ENCODE results near the gene WHAMM. TPM values are rescaled to one million over a fixed set of nuclear protein-coding genes. Genes with fewer than 3 reads are reported as not detected.

WHAMM gene
- total RNA-seq, 2 experiments from 2014 or later = 86.4 to 87.7 TPM

DNA sequence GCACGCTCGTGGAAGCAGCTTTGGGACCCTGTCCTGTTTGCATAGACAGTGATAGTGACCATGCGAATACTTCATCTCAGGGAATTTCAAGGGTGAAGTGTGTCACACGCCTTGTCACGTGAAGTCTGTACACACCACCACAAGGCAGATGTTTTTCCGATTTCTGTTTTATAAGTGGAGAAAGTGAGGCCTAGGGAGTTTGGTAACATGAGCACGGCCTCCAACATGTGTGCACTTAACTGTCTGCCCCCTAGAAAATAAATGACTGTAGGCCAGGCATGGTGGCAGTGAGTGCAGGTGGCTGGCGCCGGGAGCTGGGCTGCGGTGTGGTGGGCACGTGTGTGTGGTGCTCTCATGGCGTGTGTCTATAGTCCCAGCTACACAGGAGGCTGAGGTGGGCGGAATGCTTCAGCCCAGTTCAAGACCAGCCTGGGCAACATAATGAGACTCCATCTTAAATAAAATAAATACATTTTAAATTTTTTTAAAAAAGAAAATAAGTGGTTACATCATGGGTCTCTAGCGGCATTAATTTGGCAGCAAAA, 42.0 kb downstream of the WHAMM start:
- Mint-ChIP-seq H3K27me3 (no peaks in the 10 kb centered on the region), H3K27ac (no peak overlapping the region), H3K9me3 (no peaks in the 10 kb centered on the region), H3K36me3 (ENCODE audit: low read depth) (no peaks in the 10 kb centered on the region), H3K4me3 (no peak overlapping the region), H3K4me1 (ENCODE audit: low read depth) (peaks cover 17% of the 10 kb centered on the region)
- ATAC-seq (ENCODE audit: poor library complexity) (no peak), DNase-seq (no peak)
- no peaks in the 10 kb centered on the region for H3K36me3 ChIP-seq (ENCODE audit: insufficient read depth, low read length)
- intact Hi-C loops (cut with DNase I, micrococcal nuclease) = no loop called here
- no peaks in the 10 kb centered on the region for H3K27me3 ChIP-seq (ENCODE audit: control insufficient read depth in 1 of 2, insufficient read depth in 2 of 2, low read length in 2 of 2)
- POLR2A ChIA-PET = no interaction called here
- no peak overlapping the region for H3K4me3 ChIP-seq (ENCODE audit: low read length)
- CTCF ChIA-PET = no interaction called here
- H3K4me1 ChIP-seq (ENCODE audit: insufficient read depth, low read length) = no peaks in the 10 kb centered on the region
- H3K9me3 ChIP-seq (ENCODE audit: control insufficient read depth in 1 of 2, insufficient read depth in 1 of 2, low read length in 2 of 2) = no peaks in the 10 kb centered on the region
- no peak overlapping the region for H3K27ac ChIP-seq (ENCODE audit: low read depth in 1 of 2, low read length in 2 of 2)
- TF ChIP-seq, protein P1, sequence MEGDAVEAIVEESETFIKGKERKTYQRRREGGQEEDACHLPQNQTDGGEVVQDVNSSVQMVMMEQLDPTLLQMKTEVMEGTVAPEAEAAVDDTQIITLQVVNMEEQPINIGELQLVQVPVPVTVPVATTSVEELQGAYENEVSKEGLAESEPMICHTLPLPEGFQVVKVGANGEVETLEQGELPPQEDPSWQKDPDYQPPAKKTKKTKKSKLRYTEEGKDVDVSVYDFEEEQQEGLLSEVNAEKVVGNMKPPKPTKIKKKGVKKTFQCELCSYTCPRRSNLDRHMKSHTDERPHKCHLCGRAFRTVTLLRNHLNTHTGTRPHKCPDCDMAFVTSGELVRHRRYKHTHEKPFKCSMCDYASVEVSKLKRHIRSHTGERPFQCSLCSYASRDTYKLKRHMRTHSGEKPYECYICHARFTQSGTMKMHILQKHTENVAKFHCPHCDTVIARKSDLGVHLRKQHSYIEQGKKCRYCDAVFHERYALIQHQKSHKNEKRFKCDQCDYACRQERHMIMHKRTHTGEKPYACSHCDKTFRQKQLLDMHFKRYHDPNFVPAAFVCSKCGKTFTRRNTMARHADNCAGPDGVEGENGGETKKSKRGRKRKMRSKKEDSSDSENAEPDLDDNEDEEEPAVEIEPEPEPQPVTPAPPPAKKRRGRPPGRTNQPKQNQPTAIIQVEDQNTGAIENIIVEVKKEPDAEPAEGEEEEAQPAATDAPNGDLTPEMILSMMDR (IDR thresholded peaks at IDR 0.05) = no peak

DNA sequence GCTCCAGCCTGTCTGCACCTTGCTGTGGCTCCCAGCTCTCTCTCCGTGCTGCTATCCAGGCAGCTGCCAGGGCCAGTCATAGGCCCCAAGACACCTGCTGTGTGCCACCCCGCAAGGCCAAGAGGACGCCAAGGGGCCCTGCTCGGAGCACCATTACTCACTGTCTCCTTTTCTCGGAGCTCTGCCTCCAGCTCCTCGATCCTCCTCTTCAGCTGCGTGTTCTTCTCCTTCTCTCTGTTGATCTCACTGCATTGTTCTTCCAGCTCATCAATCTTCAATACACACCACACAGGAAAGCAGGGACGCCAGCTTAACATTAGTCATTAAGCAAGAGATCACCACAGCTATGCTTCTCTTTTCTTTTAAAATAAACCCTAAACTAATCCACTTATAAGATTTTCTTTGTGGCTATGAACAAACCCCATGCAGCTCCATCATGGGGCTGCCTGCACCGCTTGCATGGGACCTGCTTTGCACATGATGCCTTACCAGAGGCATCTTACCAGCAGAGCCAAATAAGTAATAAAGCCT, 42.6 kb downstream of the WHAMM start:
- POLR2A ChIA-PET = no interaction called here
- H3K4me1 Mint-ChIP-seq (ENCODE audit: low read depth) = peaks cover 17% of the 10 kb centered on the region
- intact Hi-C loops (cut with DNase I, micrococcal nuclease) = no loop called here

DNA sequence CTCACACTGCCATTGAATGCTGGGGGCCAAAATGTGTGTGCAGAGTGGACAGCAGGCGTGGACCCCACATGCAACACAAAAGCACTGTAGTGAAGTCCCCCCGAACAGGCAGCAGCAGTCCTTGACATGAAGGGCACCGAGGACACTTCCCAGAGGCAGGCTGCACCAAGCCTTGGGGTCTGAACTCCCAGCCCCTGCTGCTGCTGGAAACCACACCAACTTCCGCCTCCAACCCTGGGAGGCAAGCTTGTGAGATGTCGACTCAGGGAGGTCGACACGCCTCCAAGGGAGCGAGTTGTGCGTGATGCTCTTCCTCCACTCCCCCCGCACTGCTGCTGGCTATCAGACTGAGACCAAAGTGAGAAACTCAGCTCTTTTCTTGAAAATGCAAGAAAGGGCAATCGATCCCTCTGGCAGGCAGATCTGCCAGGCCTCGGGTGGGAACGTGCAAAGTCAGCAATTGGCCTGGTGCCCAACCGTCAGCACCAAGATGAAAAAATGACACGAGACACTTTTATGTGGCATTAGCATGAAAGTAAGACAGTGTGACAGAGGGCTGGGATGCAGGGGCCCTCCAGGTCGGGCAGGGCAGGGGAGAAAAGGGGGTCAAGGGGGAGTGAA, 43.6 kb downstream of the WHAMM start:
- CTCF ChIA-PET = no interaction called here
- Mint-ChIP-seq H3K36me3 (ENCODE audit: low read depth) (no peaks in the 10 kb centered on the region), H3K4me3 (no peak overlapping the region), H3K4me1 (ENCODE audit: low read depth) (peaks cover 17% of the 10 kb centered on the region), H3K27ac (no peak overlapping the region), H3K9me3 (no peaks in the 10 kb centered on the region), H3K27me3 (no peaks in the 10 kb centered on the region)
- intact Hi-C loops (cut with DNase I, micrococcal nuclease) = no loop called here
- no peak for DNase-seq
- no peak overlapping the region for H3K27ac ChIP-seq (ENCODE audit: low read depth in 1 of 2, low read length in 2 of 2)
- H3K9me3 ChIP-seq (ENCODE audit: control insufficient read depth in 1 of 2, insufficient read depth in 1 of 2, low read length in 2 of 2) = no peaks in the 10 kb centered on the region
- H3K27me3 ChIP-seq (ENCODE audit: control insufficient read depth in 1 of 2, insufficient read depth in 2 of 2, low read length in 2 of 2) = no peaks in the 10 kb centered on the region
- no peak for ATAC-seq (ENCODE audit: poor library complexity)
- no peaks in the 10 kb centered on the region for H3K36me3 ChIP-seq (ENCODE audit: insufficient read depth, low read length)
- no peaks in the 10 kb centered on the region for H3K4me1 ChIP-seq (ENCODE audit: insufficient read depth, low read length)
- H3K4me3 ChIP-seq (ENCODE audit: low read length) = no peak overlapping the region
- TF ChIP-seq, protein P1 (IDR thresholded peaks at IDR 0.05) = no peak
- POLR2A ChIA-PET = no interaction called here

More for the DNA sequence above, 42.6 kb downstream of the WHAMM start:
- Histone ChIP-seq H3K9me3 (ENCODE audit: control insufficient read depth in 1 of 2, insufficient read depth in 1 of 2, low read length in 2 of 2) (no peaks in the 10 kb centered on the region), H3K27ac (ENCODE audit: low read depth in 1 of 2, low read length in 2 of 2) (no peak overlapping the region), H3K4me1 (ENCODE audit: insufficient read depth, low read length) (no peaks in the 10 kb centered on the region), H3K4me3 (ENCODE audit: low read length) (no peak overlapping the region), H3K27me3 (ENCODE audit: control insufficient read depth in 1 of 2, insufficient read depth in 2 of 2, low read length in 2 of 2) (no peaks in the 10 kb centered on the region), H3K36me3 (ENCODE audit: insufficient read depth, low read length) (no peaks in the 10 kb centered on the region)
- CTCF ChIA-PET = no interaction called here
- H3K27me3 Mint-ChIP-seq = no peaks in the 10 kb centered on the region
- H3K4me3 Mint-ChIP-seq = no peak overlapping the region
- H3K9me3 Mint-ChIP-seq = no peaks in the 10 kb centered on the region
- no peak for DNase-seq
- H3K36me3 Mint-ChIP-seq (ENCODE audit: low read depth) = no peaks in the 10 kb centered on the region
- ATAC-seq (ENCODE audit: poor library complexity) = no peak
- H3K27ac Mint-ChIP-seq = no peak overlapping the region
- TF ChIP-seq, protein P1 (IDR thresholded peaks at IDR 0.05) = no peak

Data from CD4-positive, alpha-beta T cell (primary cell).